DMS53 treated with DMSO at 0.1 percent for 48 hours (cell line): ENCODE results near the gene TBK1.

Source experiments
- DNase-seq: peaks from one replicate; lab custom pipeline; 2025; ENCODE audit not compliant: unreplicated experiment; lab: John Stamatoyannopoulos, UW

TBK1 gene

GRCh38 chr12:64450711-64451486, 1.0 kb upstream of the TBK1 start:
- peak; percentile 52 for DNase-seq

GRCh38 chr12:64452559-64453329, 824 bp downstream of the TBK1 start:
- peak; percentile 67 for DNase-seq

GRCh38 chr12:64455506-64455905, 3.6 kb downstream of the TBK1 start:
- DNase-seq, result no peak

- DNase-seq, result no peak
Observed at GRCh38 chr12:64456119-64456518, 4.2 kb downstream of the TBK1 start.

- DNase-seq, result no peak
Observed at GRCh38 chr12:64457032-64457431, 5.1 kb downstream of the TBK1 start.

- no peak for DNase-seq
Observed at GRCh38 chr12:64457466-64457865, 5.5 kb downstream of the TBK1 start.

- DNase-seq, result no peak
Observed at GRCh38 chr12:64457923-64458322, 6.0 kb downstream of the TBK1 start.

GRCh38 chr12:64459394-64459891, 7.5 kb downstream of the TBK1 start:
- no peak for DNase-seq

- no peak for DNase-seq
Observed at GRCh38 chr12:64461634-64462414, 9.9 kb downstream of the TBK1 start.

- DNase-seq, result no peak
Observed at GRCh38 chr12:64466178-64466577, 14.3 kb downstream of the TBK1 start.

GRCh38 chr12:64468966-64469365, 17.0 kb downstream of the TBK1 start:
- DNase-seq, result no peak

- no peak for DNase-seq
Observed at GRCh38 chr12:64469455-64470142, 17.7 kb downstream of the TBK1 start.

- DNase-seq, result no peak
Observed at GRCh38 chr12:64470495-64470894, 18.6 kb downstream of the TBK1 start.

GRCh38 chr12:64473176-64473575, 21.3 kb downstream of the TBK1 start:
- DNase-seq, result no peak

GRCh38 chr12:64475518-64475917, 23.6 kb downstream of the TBK1 start:
- DNase-seq, result no peak

- no peak for DNase-seq
Observed at GRCh38 chr12:64476844-64477243, 24.9 kb downstream of the TBK1 start.

- DNase-seq, result no peak
Observed at GRCh38 chr12:64478661-64479060, 26.7 kb downstream of the TBK1 start.

- no peak for DNase-seq
Observed at GRCh38 chr12:64480148-64480547, 28.2 kb downstream of the TBK1 start.

- no peak for DNase-seq
Observed at GRCh38 chr12:64486657-64487056, 34.7 kb downstream of the TBK1 start.

- no peak for DNase-seq
Observed at GRCh38 chr12:64491718-64492117, 39.8 kb downstream of the TBK1 start.

GRCh38 chr12:64493513-64493912, 41.6 kb downstream of the TBK1 start:
- no peak for DNase-seq
